B cell (primary cell): ENCODE results near the gene HNRNPK. TPM values are rescaled to one million over a fixed set of nuclear protein-coding genes. Genes with fewer than 3 reads are reported as not detected.

ENCODE experiments used
- ATAC-seq: fragments of 200-7000 bp; cut with Tn5 transposase; one replicate; pipeline ENCODE4 v1.10.0; 2021; ENCODE audit warnings: low read depth, mild to moderate bottlenecking, moderate number of reproducible peaks, moderate library complexity
- CTCF ChIA-PET: fragments of 350-600 bp; sonication (Branson Sonifier 250); formaldehyde crosslinking; loops from one replicate; lab custom pipeline; 2021; ENCODE audit warnings: antibody characterized with exemption, inconsistent platforms; lab: Charles Lee
- POLR2A ChIA-PET: fragments of 350-600 bp; sonication (Branson Sonifier 250); formaldehyde crosslinking; loops from one replicate; lab custom pipeline; 2021; ENCODE audit warnings: antibody characterized with exemption; lab: Charles Lee
- DNase-seq: peaks from one replicate; pipeline ENCODE4 v3.0.0; 2013
- H2AFZ ChIP-seq: 2 replicates; pipeline ENCODE4 v1.6.1; 2012; ENCODE audit warnings: mild to moderate bottlenecking, low read depth, low read length; ENCODE audit not compliant: insufficient read depth, poor library complexity, severe bottlenecking
- H3K27ac ChIP-seq, 2 donors: 1 replicate in 1 of 2; 2 replicates in 1 of 2; pipeline ENCODE4 v1.5.1; 2012 to 2013; ENCODE audit warnings: low read length in 2 of 2, mild to moderate bottlenecking in 2 of 2, moderate library complexity in 1 of 2
- H3K27me3 ChIP-seq, 4 experiments: fragments of 200-600 bp in 1 of 4; sonication (generic) in 1 of 4; replicated peaks in 1 of 4; 1 replicate in 2 of 4; 2 replicates in 2 of 4; pipeline versions ENCODE4 v1.6.1 to v1.7.0; 2013 to 2016; ENCODE audit warnings: low read length in 3 of 4, mild to moderate bottlenecking in 2 of 4, mixed read lengths in 1 of 4, moderate library complexity in 1 of 4; ENCODE audit not compliant: insufficient read depth in 4 of 4, control insufficient read depth in 3 of 4; ENCODE audit errors: control extremely low read depth in 1 of 4
- H3K36me3 ChIP-seq, 2 experiments: replicated peaks in 1 of 2; 1 replicate in 1 of 2; 2 replicates in 1 of 2; pipeline versions ENCODE4 v1.6.1 to v1.7.1; 2013; ENCODE audit warnings: low read length in 1 of 2; ENCODE audit not compliant: insufficient read depth in 2 of 2, control insufficient read depth in 1 of 2; ENCODE audit errors: control extremely low read depth in 1 of 2, extremely low read depth in 1 of 2
- H3K4me1 ChIP-seq, 2 donors: fragments of 200-600 bp in 1 of 2; sonication (generic) in 1 of 2; 1 replicate in 1 of 2; 2 replicates in 1 of 2; pipeline versions ENCODE4 v1.5.1 to v1.6.1; 2013 to 2017; ENCODE audit warnings: low read length in 2 of 2; ENCODE audit not compliant: control insufficient read depth in 2 of 2, insufficient read depth in 2 of 2
- H3K4me2 ChIP-seq: replicated peaks from 2 replicates; pipeline ENCODE3; 2012; ENCODE audit warnings: mild to moderate bottlenecking, low read depth, low read length; ENCODE audit not compliant: poor library complexity, severe bottlenecking
- H3K4me3 ChIP-seq, 5 experiments: fragments of 200-600 bp in 1 of 5; sonication (generic) in 1 of 5; 1 replicate in 3 of 5; 2 replicates in 2 of 5; pipeline versions ENCODE4 v1.5.1 to v1.7.0; 2011 to 2016; ENCODE audit warnings: low read length in 4 of 5, mild to moderate bottlenecking in 4 of 5, low read depth in 2 of 5, control low read depth in 1 of 5, moderate library complexity in 1 of 5; ENCODE audit not compliant: insufficient read depth in 1 of 5; ENCODE audit errors: control extremely low read depth in 1 of 5, extremely low read depth in 1 of 5
- H3K79me2 ChIP-seq: fragments of 200-600 bp; sonication (generic); one replicate; pipeline ENCODE4 v1.6.0; 2016; ENCODE audit warnings: low read length; ENCODE audit not compliant: control insufficient read depth, insufficient read depth
- H3K9ac ChIP-seq: fragments of 200-600 bp; sonication (generic); 2 replicates; pipeline ENCODE4 v1.6.1; 2017; ENCODE audit warnings: mild to moderate bottlenecking, low read length, moderate library complexity
- H3K9me3 ChIP-seq, 3 donors: one replicate each; pipeline versions ENCODE4 v1.6.1 to v1.7.1; 2013; ENCODE audit warnings: low read length in 2 of 3; ENCODE audit not compliant: control insufficient read depth in 2 of 3, insufficient read depth in 1 of 3; ENCODE audit errors: control extremely low read depth in 1 of 3
- H4K20me1 ChIP-seq: 2 replicates; pipeline ENCODE4 v1.6.0; 2012; ENCODE audit warnings: mild to moderate bottlenecking, low read length; ENCODE audit not compliant: insufficient read depth, control insufficient read depth, poor library complexity, severe bottlenecking
- H3K27ac Mint-ChIP-seq: one replicate; pipeline ENCODE4 v1.8.0; 2021; ENCODE audit warnings: mixed read lengths
- H3K27me3 Mint-ChIP-seq: one replicate; pipeline ENCODE4 v1.8.0; 2021; ENCODE audit warnings: mixed read lengths
- H3K4me1 Mint-ChIP-seq: one replicate; pipeline ENCODE4 v1.8.0; 2021; ENCODE audit warnings: mixed read lengths
- H3K4me3 Mint-ChIP-seq: one replicate; pipeline ENCODE4 v1.8.0; 2021; ENCODE audit warnings: mixed read lengths
- H3K9me3 Mint-ChIP-seq: one replicate; pipeline ENCODE4 v1.8.0; 2022; ENCODE audit warnings: mixed read lengths; ENCODE audit not compliant: insufficient read depth
- EZH2 ChIP-seq: IDR thresholded peaks from 2 replicates; pipeline ENCODE4 v1.6.1; 2012; ENCODE audit warnings: borderline replicate concordance, low read depth, mild to moderate bottlenecking, moderate library complexity, low read length; ENCODE audit not compliant: insufficient read depth, poor library complexity, severe bottlenecking
- WGBS: methylation state at CpG from one replicate; pipeline ENCODE4 v1.1.5; 2013; ENCODE audit warnings: missing lambda C conversion rate; ENCODE audit not compliant: insufficient coverage; 5-methylcytosine and 5-hydroxymethylcytosine counted together
- intact Hi-C: fragments of 100-400 bp; cut with micrococcal nuclease; formaldehyde crosslinking; loops from one replicate; pipeline ENCODE4 v1.10.0; 2022
- polyA plus RNA-seq: library from polyadenylated mRNA; depleted of rRNA; stranded (reverse); fragments of >200 nt; gene quantifications from 2 replicates; pipeline ENCODE4 v1.2.3, GENCODE V29; 2012
- total RNA-seq, 2 donors: library from RNA; stranded (reverse); fragments of 120-200 nt in 1 of 2; gene quantifications; 1 replicate in 1 of 2; 2 replicates in 1 of 2; pipeline versions ENCODE4 v1.2.3 to v1.2.4, GENCODE V29; 2013 to 2022
- TF ChIP-seq, protein P1 (sequence below): fragments of 200-600 bp; IDR thresholded peaks from one replicate; pipeline ENCODE4 v1.8.0; 2022; ENCODE audit warnings: antibody characterized with exemption, mild to moderate bottlenecking

HNRNPK gene
- total and polyA plus RNA-seq, 2 donors (not counting 1 experiment from before 2014, with no cell fraction given) = 210 to 524 TPM

- WGBS = no CpG with 5 or more reads among the region's 4 CpGs
- POLR2A ChIA-PET = no interaction called here
- H3K27ac Mint-ChIP-seq = no peak overlapping the region
Observed at GRCh38 chr9:84024041-84024575, 44.1 kb upstream of the HNRNPK start.

DNA sequence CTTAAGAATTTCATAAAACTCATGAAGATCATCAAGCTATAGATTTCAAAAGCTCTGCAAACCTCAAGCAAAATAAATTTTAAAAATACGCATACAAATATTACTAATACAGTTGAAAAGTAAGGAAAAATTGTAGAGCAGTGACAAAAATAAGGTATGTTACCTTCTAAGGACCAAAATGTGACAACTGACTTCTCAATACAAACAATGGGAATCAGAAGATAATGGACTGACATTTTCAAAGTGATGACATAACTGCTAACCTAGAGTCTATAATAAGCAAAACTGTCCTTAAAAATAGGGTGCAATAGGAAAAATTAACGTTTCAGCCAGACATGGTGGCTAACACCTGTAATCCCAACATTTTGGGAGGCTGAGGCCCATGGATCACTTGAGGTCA is 27.6 kb upstream of the HNRNPK start:
- DNase-seq (no peak), ATAC-seq (no peak)
- intact Hi-C loops = no loop called here
- TF ChIP-seq EZH2 = no peak
- TF ChIP-seq, protein P1, sequence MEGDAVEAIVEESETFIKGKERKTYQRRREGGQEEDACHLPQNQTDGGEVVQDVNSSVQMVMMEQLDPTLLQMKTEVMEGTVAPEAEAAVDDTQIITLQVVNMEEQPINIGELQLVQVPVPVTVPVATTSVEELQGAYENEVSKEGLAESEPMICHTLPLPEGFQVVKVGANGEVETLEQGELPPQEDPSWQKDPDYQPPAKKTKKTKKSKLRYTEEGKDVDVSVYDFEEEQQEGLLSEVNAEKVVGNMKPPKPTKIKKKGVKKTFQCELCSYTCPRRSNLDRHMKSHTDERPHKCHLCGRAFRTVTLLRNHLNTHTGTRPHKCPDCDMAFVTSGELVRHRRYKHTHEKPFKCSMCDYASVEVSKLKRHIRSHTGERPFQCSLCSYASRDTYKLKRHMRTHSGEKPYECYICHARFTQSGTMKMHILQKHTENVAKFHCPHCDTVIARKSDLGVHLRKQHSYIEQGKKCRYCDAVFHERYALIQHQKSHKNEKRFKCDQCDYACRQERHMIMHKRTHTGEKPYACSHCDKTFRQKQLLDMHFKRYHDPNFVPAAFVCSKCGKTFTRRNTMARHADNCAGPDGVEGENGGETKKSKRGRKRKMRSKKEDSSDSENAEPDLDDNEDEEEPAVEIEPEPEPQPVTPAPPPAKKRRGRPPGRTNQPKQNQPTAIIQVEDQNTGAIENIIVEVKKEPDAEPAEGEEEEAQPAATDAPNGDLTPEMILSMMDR = no peak
- no peaks in the 10 kb centered on the region for H3K9me3 ChIP-seq
- H3K36me3 ChIP-seq = peaks cover 0 to 2% of the 10 kb centered on the region in 2 experiments
- H3K4me2 ChIP-seq = no peak overlapping the region
- POLR2A ChIA-PET = no interaction called here
- WGBS = no CpG with 5 or more reads among the region's 2 CpGs
- Mint-ChIP-seq H3K9me3 (no peaks in the 10 kb centered on the region), H3K27me3 (no peaks in the 10 kb centered on the region), H3K4me3 (no peak overlapping the region), H3K27ac (no peak overlapping the region), H3K4me1 (no peaks in the 10 kb centered on the region)
- no peaks in the 10 kb centered on the region for H4K20me1 ChIP-seq
- no peaks in the 10 kb centered on the region for H3K27me3 ChIP-seq
- CTCF ChIA-PET = no interaction called here
- no peaks in the 10 kb centered on the region for H3K79me2 ChIP-seq
- no peak overlapping the region for H3K4me3 ChIP-seq
- H3K4me1 ChIP-seq = no peaks in the 10 kb centered on the region
- H3K9ac ChIP-seq = no peak overlapping the region
- H3K27ac ChIP-seq = no peak overlapping the region
- H2AFZ ChIP-seq = no peak overlapping the region

More at GRCh38 chr9:84024041-84024575, 44.1 kb upstream of the HNRNPK start:
- CTCF ChIA-PET = no interaction called here
- Histone ChIP-seq H3K4me2 (no peak overlapping the region), H3K27ac (no peak overlapping the region), H3K4me3 (no peak overlapping the region), H3K79me2 (no peaks in the 10 kb centered on the region), H2AFZ (no peak overlapping the region), H3K4me1 (no peaks in the 10 kb centered on the region), H3K9me3 (no peaks in the 10 kb centered on the region), H4K20me1 (no peaks in the 10 kb centered on the region), H3K9ac (no peak overlapping the region), H3K27me3 (peaks cover 0 to 4% (median under 1%) of the 10 kb centered on the region in 4 experiments), H3K36me3 (no peaks in the 10 kb centered on the region)
- peaks cover 9% of the 10 kb centered on the region for H3K27me3 Mint-ChIP-seq
- ATAC-seq (no peak), DNase-seq (no peak)
- H3K4me1 Mint-ChIP-seq = no peaks in the 10 kb centered on the region
- TF ChIP-seq, protein P1 = no peak
- no peak for TF ChIP-seq EZH2
- no peak overlapping the region for H3K4me3 Mint-ChIP-seq
- intact Hi-C loops = no loop called here
- H3K9me3 Mint-ChIP-seq = no peaks in the 10 kb centered on the region
